ENCODE results near the gene JAG1. TPM values are rescaled to one million over a fixed set of nuclear protein-coding genes. Genes with fewer than 3 reads are reported as not detected.

The JAG1 gene
- total RNA-seq, 1 experiment from 2014 or later, result 45.2 TPM

DNA sequence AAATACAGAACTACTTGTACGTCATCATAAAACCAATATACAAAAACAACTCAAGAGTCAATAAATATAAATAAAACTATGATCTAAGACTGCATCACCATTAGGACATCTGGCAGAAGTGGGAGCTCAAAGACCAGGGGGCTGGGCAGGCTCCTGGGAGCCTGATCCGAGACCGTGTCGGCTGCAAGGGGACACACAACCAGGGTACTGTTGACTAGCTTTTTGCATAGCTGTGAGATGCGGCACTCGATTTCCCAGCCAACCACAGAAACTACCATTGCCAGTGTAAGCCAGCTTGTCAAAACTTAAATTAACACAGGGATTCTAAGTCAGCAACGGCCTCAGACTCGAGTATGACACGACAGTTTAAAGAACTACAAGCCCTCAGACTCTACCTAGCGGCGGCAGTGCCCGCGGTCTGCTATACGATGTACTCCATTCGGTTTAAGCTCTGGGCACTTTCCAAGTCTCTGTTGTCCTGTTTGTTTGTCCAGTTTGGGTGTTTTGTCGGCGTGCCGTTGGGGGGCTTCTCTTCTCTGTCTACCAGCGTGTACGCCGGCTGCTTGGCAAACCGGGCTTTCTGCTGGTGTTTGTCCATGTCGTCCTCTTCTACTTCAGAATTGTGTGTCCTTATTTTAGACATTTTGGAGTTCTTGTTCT, 34.6 kb downstream of the JAG1 start:
- no peaks in the 10 kb centered on the region for H3K27me3 Mint-ChIP-seq (ENCODE audit: low read depth)
- POLR2A ChIA-PET, result no interaction called here
- TF ChIP-seq, protein P1, sequence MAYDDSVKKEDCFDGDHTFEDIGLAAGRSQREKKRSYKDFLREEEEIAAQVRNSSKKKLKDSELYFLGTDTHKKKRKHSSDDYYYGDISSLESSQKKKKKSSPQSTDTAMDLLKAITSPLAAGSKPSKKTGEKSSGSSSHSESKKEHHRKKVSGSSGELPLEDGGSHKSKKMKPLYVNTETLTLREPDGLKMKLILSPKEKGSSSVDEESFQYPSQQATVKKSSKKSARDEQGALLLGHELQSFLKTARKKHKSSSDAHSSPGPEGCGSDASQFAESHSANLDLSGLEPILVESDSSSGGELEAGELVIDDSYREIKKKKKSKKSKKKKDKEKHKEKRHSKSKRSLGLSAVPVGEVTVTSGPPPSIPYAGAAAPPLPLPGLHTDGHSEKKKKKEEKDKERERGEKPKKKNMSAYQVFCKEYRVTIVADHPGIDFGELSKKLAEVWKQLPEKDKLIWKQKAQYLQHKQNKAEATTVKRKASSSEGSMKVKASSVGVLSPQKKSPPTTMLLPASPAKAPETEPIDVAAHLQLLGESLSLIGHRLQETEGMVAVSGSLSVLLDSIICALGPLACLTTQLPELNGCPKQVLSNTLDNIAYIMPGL (CRISPR knock-in tag; IDR thresholded peaks at IDR 0.05), result no peak
- TF ChIP-seq, protein P2, sequence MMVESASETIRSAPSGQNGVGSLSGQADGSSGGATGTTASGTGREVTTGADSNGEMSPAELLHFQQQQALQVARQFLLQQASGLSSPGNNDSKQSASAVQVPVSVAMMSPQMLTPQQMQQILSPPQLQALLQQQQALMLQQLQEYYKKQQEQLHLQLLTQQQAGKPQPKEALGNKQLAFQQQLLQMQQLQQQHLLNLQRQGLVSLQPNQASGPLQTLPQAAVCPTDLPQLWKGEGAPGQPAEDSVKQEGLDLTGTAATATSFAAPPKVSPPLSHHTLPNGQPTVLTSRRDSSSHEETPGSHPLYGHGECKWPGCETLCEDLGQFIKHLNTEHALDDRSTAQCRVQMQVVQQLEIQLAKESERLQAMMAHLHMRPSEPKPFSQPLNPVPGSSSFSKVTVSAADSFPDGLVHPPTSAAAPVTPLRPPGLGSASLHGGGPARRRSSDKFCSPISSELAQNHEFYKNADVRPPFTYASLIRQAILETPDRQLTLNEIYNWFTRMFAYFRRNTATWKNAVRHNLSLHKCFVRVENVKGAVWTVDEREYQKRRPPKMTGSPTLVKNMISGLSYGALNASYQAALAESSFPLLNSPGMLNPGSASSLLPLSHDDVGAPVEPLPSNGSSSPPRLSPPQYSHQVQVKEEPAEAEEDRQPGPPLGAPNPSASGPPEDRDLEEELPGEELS (CRISPR knock-in tag; IDR thresholded peaks at IDR 0.05), result no peak
- no peak for TF ChIP-seq ZNF671 (CRISPR knock-in tag; IDR thresholded peaks at IDR 0.05)
- no peak for TF ChIP-seq NR3C1 (CRISPR knock-in tag; conservative IDR thresholded peaks at IDR 0.05; ENCODE audit: low read depth)
- no peak for TF ChIP-seq ZNF263 (CRISPR knock-in tag; IDR thresholded peaks at IDR 0.05; ENCODE audit: low read depth)
- no peak for TF ChIP-seq ZBTB21 (CRISPR knock-in tag; IDR thresholded peaks at IDR 0.05; ENCODE audit: borderline replicate concordance)
- TF ChIP-seq, protein P3, sequence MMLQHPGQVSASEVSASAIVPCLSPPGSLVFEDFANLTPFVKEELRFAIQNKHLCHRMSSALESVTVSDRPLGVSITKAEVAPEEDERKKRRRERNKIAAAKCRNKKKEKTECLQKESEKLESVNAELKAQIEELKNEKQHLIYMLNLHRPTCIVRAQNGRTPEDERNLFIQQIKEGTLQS (CRISPR knock-in tag; conservative IDR thresholded peaks at IDR 0.05), result no peak
- TF ChIP-seq, protein P4, sequence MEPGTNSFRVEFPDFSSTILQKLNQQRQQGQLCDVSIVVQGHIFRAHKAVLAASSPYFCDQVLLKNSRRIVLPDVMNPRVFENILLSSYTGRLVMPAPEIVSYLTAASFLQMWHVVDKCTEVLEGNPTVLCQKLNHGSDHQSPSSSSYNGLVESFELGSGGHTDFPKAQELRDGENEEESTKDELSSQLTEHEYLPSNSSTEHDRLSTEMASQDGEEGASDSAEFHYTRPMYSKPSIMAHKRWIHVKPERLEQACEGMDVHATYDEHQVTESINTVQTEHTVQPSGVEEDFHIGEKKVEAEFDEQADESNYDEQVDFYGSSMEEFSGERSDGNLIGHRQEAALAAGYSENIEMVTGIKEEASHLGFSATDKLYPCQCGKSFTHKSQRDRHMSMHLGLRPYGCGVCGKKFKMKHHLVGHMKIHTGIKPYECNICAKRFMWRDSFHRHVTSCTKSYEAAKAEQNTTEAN (CRISPR knock-in tag; IDR thresholded peaks at IDR 0.05), result no peak
- no peak for TF ChIP-seq JAZF1 (CRISPR knock-in tag; IDR thresholded peaks at IDR 0.05)
- no peak for TF ChIP-seq OVOL2 (CRISPR knock-in tag; IDR thresholded peaks at IDR 0.05; ENCODE audit: borderline replicate concordance)
- H3K9me3 Mint-ChIP-seq, result no peaks in the 10 kb centered on the region
- H3K4me3 Mint-ChIP-seq, result no peak overlapping the region
- H3K36me3 Mint-ChIP-seq, result peaks cover 59% of the 10 kb centered on the region
- H3K27ac Mint-ChIP-seq, result peak overlapping the region; percentile 68
- peaks cover 53% of the 10 kb centered on the region for H3K4me1 Mint-ChIP-seq
- no peak for DNase-seq (ENCODE audit: low spot score)
- no peak for ATAC-seq
- CTCF ChIA-PET, result interaction anchor here (1.1 kb wide), 1 partner anchor 11 kb away, joined by 3 read pairs; no protein-coding TSS in a partner anchor

DNA sequence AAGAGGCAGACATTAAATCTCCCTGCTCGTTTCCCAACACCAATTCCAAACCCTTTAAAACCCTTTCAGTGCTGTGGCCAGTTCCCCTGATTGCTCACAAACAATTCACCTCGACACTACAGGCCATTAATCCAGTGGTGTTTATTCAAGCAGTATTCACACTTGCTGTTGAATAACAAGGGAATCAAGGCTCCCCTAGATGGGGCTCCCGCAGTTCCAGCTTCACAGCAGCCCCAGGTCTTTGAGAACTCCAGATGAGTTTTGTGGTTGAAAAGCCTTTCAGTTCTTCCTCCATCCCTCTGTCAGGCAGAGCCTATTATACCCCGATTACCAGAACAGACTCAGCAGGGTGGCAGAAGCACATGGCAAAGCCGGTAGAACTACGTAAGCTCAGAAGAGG, 36.2 kb downstream of the JAG1 start:
- Mint-ChIP-seq H3K4me3 (no peak overlapping the region; the same call in 1 of the 2 replicates), H3K9me3 (no peaks in the 10 kb centered on the region), H3K27me3 (ENCODE audit: low read depth) (no peaks in the 10 kb centered on the region), H3K27ac (peak overlapping the region; percentile 89; the same call in 1 of the 2 replicates), H3K4me1 (peaks cover 69% of the 10 kb centered on the region), H3K36me3 (peaks cover 44% of the 10 kb centered on the region)
- ChIA-PET POLR2A (interaction anchor here (1.3 kb wide), 1 partner anchor 34 kb away, joined by 4 read pairs; no protein-coding TSS in a partner anchor), CTCF (interaction anchor here (1.0 to 1.8 kb wide), 6 partner anchors 11 to 203 kb away, joined by 3 to 7 read pairs (median 4); partner anchors contain the start of gene JAG1)
- DNase-seq (ENCODE audit: low spot score), result peak; percentile 61
- ATAC-seq, result peak; percentile 90
- no peak for TF ChIP-seq NFE2L1 (CRISPR knock-in tag; IDR thresholded peaks at IDR 0.05)
- TF ChIP-seq, protein P2 (CRISPR knock-in tag; IDR thresholded peaks at IDR 0.05), result peak; percentile 54; the same call in 1 of the 2 replicates
- TF ChIP-seq TEAD1 (CRISPR knock-in tag; IDR thresholded peaks at IDR 0.05), result peak; percentile 37; the same call in 1 of the 2 replicates
- no peak for TF ChIP-seq NFATC4 (CRISPR knock-in tag; IDR thresholded peaks at IDR 0.05)
- TF ChIP-seq, protein P5, sequence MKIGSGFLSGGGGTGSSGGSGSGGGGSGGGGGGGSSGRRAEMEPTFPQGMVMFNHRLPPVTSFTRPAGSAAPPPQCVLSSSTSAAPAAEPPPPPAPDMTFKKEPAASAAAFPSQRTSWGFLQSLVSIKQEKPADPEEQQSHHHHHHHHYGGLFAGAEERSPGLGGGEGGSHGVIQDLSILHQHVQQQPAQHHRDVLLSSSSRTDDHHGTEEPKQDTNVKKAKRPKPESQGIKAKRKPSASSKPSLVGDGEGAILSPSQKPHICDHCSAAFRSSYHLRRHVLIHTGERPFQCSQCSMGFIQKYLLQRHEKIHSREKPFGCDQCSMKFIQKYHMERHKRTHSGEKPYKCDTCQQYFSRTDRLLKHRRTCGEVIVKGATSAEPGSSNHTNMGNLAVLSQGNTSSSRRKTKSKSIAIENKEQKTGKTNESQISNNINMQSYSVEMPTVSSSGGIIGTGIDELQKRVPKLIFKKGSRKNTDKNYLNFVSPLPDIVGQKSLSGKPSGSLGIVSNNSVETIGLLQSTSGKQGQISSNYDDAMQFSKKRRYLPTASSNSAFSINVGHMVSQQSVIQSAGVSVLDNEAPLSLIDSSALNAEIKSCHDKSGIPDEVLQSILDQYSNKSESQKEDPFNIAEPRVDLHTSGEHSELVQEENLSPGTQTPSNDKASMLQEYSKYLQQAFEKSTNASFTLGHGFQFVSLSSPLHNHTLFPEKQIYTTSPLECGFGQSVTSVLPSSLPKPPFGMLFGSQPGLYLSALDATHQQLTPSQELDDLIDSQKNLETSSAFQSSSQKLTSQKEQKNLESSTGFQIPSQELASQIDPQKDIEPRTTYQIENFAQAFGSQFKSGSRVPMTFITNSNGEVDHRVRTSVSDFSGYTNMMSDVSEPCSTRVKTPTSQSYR (CRISPR knock-in tag; IDR thresholded peaks at IDR 0.05), result no peak
- no peak for TF ChIP-seq ZNF671 (CRISPR knock-in tag; IDR thresholded peaks at IDR 0.05)
- TF ChIP-seq, protein P6, sequence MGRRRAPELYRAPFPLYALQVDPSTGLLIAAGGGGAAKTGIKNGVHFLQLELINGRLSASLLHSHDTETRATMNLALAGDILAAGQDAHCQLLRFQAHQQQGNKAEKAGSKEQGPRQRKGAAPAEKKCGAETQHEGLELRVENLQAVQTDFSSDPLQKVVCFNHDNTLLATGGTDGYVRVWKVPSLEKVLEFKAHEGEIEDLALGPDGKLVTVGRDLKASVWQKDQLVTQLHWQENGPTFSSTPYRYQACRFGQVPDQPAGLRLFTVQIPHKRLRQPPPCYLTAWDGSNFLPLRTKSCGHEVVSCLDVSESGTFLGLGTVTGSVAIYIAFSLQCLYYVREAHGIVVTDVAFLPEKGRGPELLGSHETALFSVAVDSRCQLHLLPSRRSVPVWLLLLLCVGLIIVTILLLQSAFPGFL (CRISPR knock-in tag; IDR thresholded peaks at IDR 0.05; ENCODE audit: borderline replicate concordance), result no peak
- TF ChIP-seq, protein P7, sequence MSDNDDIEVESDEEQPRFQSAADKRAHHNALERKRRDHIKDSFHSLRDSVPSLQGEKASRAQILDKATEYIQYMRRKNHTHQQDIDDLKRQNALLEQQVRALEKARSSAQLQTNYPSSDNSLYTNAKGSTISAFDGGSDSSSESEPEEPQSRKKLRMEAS (CRISPR knock-in tag; IDR thresholded peaks at IDR 0.05), result peak; percentile 47; the same call in 1 of the 2 replicates
- no peak for TF ChIP-seq MXD4 (CRISPR knock-in tag; IDR thresholded peaks at IDR 0.05; ENCODE audit: borderline replicate concordance)
- TF ChIP-seq GTF2I (CRISPR knock-in tag; conservative IDR thresholded peaks at IDR 0.05), result no peak
- no peak for TF ChIP-seq FOXP1 (CRISPR knock-in tag; IDR thresholded peaks at IDR 0.05; ENCODE audit: borderline replicate concordance)
- TF ChIP-seq, protein P4 (CRISPR knock-in tag; IDR thresholded peaks at IDR 0.05), result peak; percentile 98
